Colon (tissue), 2 donors: Measurements from ENCODE around the gene OR1D2.
"Not testable (repeated sequence)": the region's sequence is repeated elsewhere in the genome, so short reads cannot be mapped to it uniquely, and the experiment has no call there.

Experiments used
- FAIRE-seq: peaks from 2 replicates; lab custom pipeline; 2012; peaks lifted over from hg19 to GRCh38; lab: Jason Lieb, UNC
- donor health status: control.
- donor health status: control.

Gene OR1D2, protein sequence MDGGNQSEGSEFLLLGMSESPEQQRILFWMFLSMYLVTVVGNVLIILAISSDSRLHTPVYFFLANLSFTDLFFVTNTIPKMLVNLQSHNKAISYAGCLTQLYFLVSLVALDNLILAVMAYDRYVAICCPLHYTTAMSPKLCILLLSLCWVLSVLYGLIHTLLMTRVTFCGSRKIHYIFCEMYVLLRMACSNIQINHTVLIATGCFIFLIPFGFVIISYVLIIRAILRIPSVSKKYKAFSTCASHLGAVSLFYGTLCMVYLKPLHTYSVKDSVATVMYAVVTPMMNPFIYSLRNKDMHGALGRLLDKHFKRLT

DNA sequence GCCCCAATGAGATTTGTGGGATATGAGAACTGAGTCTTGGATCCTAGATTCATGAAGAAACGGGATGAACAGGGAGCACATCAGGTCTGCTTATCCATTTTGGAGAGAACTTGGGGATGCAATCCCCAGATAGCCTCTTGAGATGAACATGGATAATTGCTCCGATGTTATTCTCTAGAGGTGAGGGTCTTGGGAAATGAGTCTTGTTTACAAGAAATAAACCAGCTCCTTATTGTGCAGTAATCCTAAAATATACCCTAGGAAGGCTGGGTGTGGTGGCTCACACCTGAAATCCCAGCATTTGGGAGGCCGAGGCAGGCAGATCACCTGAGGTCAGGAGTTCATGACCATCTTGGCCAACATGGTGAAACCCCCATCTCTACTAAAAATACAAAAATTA is at the start of gene OR1D2:
Gene OR1D2 (minus strand): TSS at position 101 of the 400 bp plus-strand sequence. CDS start 11,426 bp downstream, outside the sequence.
- no peak for FAIRE-seq

DNA sequence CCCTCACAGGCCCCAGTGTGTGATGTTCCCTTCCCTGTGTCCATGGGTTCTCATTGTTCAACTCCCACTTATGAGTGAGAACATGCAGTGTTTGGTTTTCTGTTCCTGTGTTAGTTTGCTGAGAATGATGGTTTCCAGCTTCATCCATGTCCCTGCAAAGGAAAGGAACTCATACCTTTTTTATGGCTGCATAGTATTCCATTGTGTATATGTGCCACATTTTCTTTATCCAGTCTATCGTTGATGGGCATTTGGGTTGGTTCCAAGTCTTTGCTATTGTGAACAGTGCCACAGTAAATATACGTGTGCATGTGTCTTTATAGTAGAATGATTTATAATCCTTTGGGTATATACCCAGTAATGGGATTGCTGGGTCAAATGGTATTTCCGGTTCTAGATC is 33.3 kb upstream of the OR1D2 start:
- FAIRE-seq: not testable (repeated sequence)

DNA sequence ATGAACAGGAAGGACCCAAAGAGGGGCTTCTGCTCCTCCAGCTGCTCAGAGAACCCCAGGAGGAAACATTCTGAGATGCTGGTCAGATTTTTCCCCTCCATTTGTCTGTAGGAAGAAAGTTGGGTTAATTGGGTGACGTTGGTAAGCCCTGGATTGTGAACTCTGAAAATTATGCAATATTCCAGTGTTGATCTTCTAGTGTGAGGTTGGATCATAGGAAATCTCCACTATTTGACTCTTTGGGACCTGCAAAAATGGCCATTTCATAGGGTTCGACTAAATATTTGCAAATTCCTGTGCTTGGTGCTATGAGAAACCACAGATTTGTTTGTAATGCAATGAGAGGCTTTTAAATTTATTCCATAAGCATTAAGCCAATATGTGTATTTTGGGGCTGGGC is 23.2 kb upstream of the OR1D2 start, which contains the start of gene OR1G1:
Gene OR1G1 (minus strand): TSS at position 101 of the 400 bp plus-strand sequence. CDS start 0 bp downstream, at position 101.
- FAIRE-seq: no peak

DNA sequence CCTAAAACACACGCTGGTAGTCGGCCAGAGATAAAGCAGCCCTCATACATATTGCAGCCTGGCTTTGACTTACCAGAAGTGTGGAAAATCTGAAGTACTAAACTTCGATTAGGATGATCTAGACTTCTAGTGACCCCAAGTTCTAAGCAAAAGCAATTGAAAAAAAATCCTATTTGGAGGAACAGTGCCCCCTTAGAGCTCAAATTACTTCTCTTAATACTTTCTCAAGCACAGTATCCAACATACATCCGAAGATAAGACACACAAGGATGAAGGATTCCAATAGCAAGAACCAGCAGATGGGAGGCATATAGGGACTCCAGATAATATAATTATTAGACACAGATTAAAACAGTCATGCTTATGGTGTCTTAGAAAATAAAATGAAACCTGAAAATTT is 30.4 kb downstream of the OR1D2 start:
- not testable (repeated sequence) for FAIRE-seq

DNA sequence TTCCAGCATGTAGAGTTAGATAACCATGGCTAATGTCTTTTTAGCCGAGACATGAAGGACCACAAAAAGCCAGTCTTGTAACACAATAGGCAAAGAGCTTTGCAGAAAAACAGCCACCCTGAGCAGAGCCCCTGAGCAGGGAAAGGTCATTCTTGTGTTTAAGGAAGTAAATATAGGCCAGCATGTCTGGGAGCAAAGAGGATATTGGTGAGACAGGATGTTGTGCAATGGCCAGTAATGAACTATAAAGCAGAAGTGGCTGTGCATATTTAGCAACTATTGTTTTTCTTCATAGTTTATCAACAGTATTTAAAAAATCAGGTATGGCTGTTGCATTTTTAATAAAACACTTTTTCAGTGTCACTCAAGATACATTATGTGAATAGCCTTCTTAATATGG is 39.0 kb downstream of the OR1D2 start:
- FAIRE-seq: not testable (repeated sequence)

DNA sequence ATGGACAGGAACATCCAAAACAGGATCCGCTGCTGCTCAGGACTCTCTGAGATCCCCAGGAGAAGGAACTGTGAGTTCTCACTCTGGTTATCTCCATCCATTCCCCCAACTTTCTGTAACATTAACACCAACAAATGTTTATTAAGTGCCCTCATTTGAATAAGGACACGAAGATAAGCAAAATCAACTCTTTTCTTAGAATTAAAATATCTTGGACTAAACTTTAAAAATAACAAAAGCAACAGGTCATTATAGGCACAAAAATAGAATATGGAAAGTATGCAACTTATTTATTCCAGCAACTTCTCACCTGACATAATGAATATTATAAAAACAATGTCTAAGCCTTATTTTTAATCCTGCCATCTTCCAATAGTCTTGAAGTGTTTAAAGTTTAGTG is 40.7 kb downstream of the OR1D2 start, which contains the start of gene OR1D5:
Gene OR1D5 (minus strand): TSS at position 101 of the 400 bp plus-strand sequence. CDS start 0 bp downstream, at position 101.
- peak; percentile 45 for FAIRE-seq

DNA sequence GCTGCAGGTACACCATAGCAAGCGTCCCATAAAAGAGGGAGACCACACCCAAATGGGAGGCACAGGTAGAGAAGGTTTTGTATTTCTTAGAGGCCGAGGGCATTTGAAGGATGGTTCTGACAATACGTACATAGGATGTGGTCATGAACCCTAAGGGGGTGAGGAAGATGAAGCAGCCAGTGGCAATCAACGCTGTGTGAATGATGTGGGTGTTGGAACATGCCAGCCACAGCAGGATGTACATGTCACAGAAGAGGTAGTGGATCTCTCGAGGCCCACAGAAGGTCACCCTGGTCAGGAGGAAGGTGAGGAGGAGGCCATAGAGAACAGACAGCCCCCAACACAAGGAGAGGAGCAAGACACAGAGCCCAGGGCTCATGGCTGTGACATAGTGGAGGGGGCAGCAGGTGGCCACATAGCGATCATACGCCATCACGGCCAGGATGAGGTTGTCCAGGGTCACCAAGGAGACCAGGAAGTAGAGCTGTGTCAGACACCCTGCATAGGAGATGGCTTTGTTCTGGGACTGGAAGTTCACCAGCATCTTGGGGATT is 41.3 kb downstream of the OR1D2 start:
- FAIRE-seq: not testable (repeated sequence)

DNA sequence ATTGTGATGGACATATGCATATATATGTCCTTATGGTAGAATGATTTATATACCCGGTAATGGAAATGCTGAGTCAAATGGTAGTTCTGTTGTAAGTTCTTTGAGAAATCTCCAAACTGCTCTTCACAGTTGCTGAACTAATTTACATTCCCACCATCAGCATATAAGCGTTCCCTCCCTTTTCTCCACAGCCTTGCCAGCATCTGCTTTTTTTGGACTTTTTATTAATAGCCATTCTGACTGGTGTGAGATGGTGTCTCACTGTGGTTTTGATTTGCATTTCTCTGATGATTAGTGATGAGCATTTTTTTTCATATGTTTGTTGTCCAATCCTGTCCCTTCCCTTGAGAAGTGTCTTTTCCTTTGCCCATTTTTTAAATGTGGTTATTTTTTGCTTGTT is 49.4 kb downstream of the OR1D2 start:
- FAIRE-seq: not testable (repeated sequence)

DNA sequence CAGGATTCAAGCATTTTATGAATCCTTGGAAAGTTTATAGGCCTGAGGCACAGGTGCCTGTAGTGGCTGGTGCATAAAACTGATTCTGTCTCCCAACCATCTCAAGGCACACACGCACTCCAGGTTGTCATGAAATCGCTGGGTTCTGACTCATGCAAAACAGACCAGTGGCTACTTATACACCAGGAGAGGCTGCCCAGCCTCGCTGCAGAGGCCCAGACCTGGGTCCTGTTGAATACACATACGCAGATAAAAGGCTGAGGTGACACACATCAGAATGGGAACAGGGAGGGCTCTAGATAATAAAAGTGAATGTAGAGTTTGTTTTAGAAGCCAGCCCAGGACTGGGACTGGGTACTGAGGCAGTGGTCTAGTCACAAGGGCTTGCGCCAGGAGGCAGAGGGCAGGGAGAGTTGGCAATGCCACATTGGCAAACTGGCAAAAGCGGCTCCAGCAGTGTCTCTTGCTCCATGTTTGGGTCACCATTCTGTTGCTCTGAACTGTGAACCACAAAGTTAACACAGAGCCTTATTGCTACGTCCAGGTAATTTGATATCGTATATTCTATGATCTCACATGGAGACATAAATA is 54.4 kb downstream of the OR1D2 start:
- FAIRE-seq: no peak

DNA sequence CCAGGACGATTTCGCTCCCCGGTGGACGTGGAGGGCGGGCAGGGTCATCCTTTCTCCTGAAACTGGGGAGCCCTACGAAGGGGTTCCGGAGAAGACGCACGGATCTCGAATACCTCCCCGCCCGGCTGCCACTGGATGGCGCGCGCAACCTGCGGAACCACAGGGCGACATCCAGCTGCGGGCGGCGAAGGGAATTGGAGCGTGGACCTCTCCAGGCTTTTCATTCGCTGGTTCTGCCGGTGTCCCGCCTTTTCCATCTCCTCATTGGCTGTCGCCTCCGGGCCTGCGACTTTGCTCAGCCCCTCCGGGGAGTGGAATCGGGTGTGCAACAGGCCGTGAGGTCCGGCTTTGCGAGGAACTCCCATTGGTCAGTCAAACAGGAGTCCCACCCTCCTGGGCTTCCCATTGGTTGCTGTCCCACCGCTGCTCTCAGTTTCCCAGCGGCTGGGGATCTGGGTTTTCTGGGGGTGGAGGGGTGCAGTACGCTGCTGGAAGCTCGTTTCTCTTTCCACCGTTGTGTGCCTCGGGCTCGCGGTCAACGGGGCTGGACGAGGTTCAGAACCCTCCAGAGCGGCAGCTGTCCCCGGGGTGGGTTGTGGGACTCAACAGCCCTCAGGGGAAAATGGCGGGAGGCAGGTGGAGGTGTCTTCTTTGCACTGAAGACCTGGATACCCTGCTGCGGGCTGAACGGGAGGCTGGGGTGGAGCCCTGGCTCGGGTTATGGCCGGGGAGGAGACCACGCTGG is 55.3 kb downstream of the OR1D2 start:
- no peak for FAIRE-seq

DNA sequence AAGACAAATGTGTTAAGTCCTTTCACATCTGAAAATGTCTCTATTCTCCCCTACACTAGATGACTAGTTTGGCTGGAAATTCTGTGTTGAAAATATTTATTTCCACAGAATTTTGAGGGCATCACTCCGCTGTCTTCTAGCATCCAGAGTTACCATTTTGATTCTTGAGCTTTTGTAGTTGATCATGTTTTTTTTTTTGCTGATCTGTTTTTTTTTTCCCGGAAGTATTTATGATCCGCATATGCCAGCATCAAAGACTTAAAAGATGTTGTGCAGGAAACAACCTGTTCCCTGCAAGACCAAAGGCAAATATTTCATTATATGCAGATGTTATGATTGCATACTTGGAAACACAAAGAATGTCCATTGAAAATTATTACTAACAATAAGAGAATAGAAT is 57.5 kb downstream of the OR1D2 start:
- no peak for FAIRE-seq

DNA sequence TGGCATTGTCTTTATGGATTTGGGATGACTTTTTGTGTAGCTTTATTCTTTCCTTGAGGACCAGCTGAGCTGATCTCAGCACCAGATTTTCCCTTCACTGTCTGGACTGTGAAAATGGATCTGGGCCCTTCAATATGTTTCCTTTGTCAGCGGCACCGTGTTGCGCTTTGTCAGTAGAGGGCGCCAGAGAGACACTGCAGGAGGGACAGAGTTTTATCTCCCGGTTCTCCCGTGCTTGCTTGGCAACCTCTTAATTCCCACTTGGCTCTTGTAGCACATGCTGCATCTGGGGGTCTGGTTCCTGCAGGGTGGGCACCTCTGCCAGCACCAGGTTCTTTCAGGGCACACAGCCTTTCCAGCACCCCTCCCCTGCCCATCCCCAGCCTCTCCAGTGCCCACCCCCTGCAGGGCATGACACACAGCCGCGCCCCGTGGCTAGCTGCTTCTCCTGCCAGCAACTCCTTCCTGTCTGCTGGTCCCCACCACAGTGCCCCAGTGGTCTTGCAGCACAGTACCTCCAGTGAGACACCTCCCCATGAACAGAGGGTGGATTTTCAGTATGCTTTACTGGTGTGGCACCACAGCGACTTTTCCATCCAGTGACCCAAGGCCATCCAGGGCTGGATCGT is 60.4 kb downstream of the OR1D2 start:
- no peak for FAIRE-seq

DNA sequence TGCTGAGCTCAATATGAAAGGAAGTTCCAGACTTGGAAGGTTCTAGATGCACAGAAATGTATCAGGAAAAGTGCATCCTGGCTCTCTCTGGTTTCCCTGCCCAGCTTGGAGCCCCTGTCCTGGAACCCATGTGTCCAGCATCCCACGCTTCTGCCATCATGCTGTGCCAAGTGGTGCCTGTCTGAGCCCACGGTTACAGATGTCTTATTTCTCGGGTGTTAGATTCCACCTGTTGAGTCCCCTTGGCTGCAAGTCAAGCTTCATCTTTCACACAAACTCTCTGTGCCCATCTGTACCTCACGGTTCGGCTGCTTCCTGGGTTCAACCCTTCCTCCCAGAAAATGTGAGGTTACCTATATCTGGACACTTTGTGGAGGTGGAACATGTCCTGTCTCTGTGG is 63.3 kb downstream of the OR1D2 start:
- FAIRE-seq: no peak

DNA sequence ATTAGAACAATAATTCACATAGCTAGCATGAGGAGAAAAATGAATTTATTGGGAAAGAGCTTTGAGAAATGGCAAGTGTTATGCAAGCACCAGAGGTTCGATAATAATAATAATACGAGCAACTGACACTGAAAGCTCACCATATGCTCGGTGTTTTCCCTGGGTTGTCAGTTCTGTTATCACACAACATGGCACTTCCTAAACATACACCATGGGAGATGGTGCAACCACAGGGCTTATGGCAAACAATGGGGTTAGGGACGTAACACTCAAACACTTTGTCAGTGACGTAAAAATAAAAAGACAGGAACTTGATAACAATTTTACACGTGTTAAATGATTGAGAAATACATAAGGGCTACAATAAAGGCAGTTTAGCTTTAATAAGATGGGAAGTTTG is 64.5 kb downstream of the OR1D2 start:
- FAIRE-seq: no peak

DNA sequence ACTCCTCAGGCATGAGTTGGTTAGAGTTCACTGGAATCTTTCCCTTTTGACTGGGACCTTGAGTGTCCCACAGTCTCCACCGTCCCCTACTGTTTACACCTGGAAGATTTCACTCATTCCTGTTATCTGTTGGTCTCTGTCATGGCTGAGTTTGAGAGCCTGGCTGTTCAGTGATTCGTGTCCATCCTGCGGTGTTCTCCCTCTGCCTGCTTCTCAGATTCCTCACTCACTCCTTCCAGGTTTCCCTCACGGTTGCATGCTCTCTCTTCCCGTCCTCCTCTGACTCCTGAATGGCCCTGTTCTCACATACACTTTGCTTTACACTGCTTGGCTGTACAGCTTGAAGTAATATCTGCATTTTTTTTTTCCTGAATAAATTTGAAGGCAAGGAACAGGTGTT is 65.3 kb downstream of the OR1D2 start:
- FAIRE-seq: no peak
